HEK293T (cell line): ENCODE results near the gene GOLGA6L10.
"Not testable (repeated sequence)": the region's sequence is repeated elsewhere in the genome, so short reads cannot be mapped to it uniquely, and the experiment has no call there.

Experiments used
- FOXA1 ChIP-seq: fragments of 450-650 bp; IDR thresholded peaks from 2 replicates; pipeline ENCODE4 v1.6.1; 2016; ENCODE audit warnings: mild to moderate bottlenecking
- FOXM1 ChIP-seq: fragments of 450-650 bp; IDR thresholded peaks from 2 replicates; pipeline ENCODE4 v1.6.1; 2017; ENCODE audit warnings: mild to moderate bottlenecking, borderline replicate concordance
- HDGF ChIP-seq: fragments of 450-650 bp; IDR thresholded peaks from 2 replicates; pipeline ENCODE4 v1.6.1; 2017; ENCODE audit warnings: antibody characterized with exemption, borderline replicate concordance
- SP1 ChIP-seq: fragments of 450-650 bp; IDR thresholded peaks from 2 replicates; pipeline ENCODE4 v1.6.1; 2017
- SUZ12 ChIP-seq: fragments of 450-650 bp; IDR thresholded peaks from 2 replicates; pipeline ENCODE4 v1.6.1; 2016; ENCODE audit warnings: mild to moderate bottlenecking
- ZNF384 ChIP-seq: fragments of 450-650 bp; IDR thresholded peaks from 2 replicates; pipeline ENCODE4 v1.6.1; 2016

- TF ChIP-seq SUZ12, ZNF384, FOXM1, HDGF, FOXA1, SP1: not testable (repeated sequence)
Observed at GRCh38 chr15:82390152-82390551, 40.9 kb upstream of the GOLGA6L10 start.
